GM23338 (cell line): ENCODE results near the gene ADCY6. TPM values are rescaled to one million over a fixed set of nuclear protein-coding genes. Genes with fewer than 3 reads are reported as not detected.

Experiments
- ATAC-seq: fragments of 200-7000 bp; cut with Tn5 transposase; 3 replicates; pipeline ENCODE4 v1.9.1; 2020
- DNase-seq: peaks from one replicate; pipeline ENCODE4 v3.0.0-alpha.2; 2015; ENCODE audit warnings: low spot score
- H2AFZ ChIP-seq: fragments of 200-600 bp; sonication (generic); 2 replicates; pipeline ENCODE4 v1.8.0; 2016; ENCODE audit warnings: antibody characterized with exemption, mild to moderate bottlenecking, moderate library complexity
- H3F3A ChIP-seq: fragments of 200-600 bp; sonication (generic); replicated peaks from 2 replicates; pipeline ENCODE4 v1.8.0; 2017; ENCODE audit warnings: antibody characterized with exemption, mixed run types, low read depth
- H3K27ac ChIP-seq: fragments of 200-600 bp; sonication (generic); 2 replicates; pipeline ENCODE4 v1.6.1; 2016; ENCODE audit warnings: low read depth
- H3K27me3 ChIP-seq: fragments of 200-600 bp; sonication (generic); 2 replicates; pipeline ENCODE4 v1.8.0; 2016; ENCODE audit warnings: mild to moderate bottlenecking, mixed run types, moderate library complexity; ENCODE audit not compliant: insufficient read depth
- H3K36me3 ChIP-seq: fragments of 200-600 bp; sonication (generic); 2 replicates; pipeline ENCODE4 v1.8.0; 2016; ENCODE audit warnings: mild to moderate bottlenecking; ENCODE audit not compliant: insufficient read depth
- H3K4me1 ChIP-seq: fragments of 200-600 bp; sonication (generic); 2 replicates; pipeline ENCODE4 v1.8.0; 2016; ENCODE audit warnings: mild to moderate bottlenecking, moderate library complexity; ENCODE audit not compliant: insufficient read depth
- H3K4me2 ChIP-seq: fragments of 200-600 bp; sonication (generic); 2 replicates; pipeline ENCODE4 v1.7.1; 2017; ENCODE audit warnings: mixed run types
- H3K4me3 ChIP-seq: fragments of 200-600 bp; sonication (generic); 2 replicates; pipeline ENCODE4 v1.6.1; 2016; ENCODE audit warnings: mixed run types
- H3K79me2 ChIP-seq: fragments of 200-600 bp; sonication (generic); replicated peaks from 2 replicates; pipeline ENCODE4 v1.8.0; 2017; ENCODE audit warnings: mild to moderate bottlenecking; ENCODE audit not compliant: insufficient read depth
- H3K9me2 ChIP-seq: fragments of 200-600 bp; sonication (generic); 2 replicates; pipeline ENCODE4 v1.8.0; 2017; ENCODE audit not compliant: insufficient read depth
- H4K20me1 ChIP-seq: fragments of 200-600 bp; sonication (generic); replicated peaks from 2 replicates; pipeline ENCODE4 v1.8.0; 2017; ENCODE audit warnings: mild to moderate bottlenecking; ENCODE audit not compliant: insufficient read depth
- H3K27ac Mint-ChIP-seq: 2 replicates; pipeline ENCODE4 v1.8.0; 2020; ENCODE audit warnings: inconsistent platforms, mild to moderate bottlenecking, moderate library complexity, mixed read lengths
- H3K27me3 Mint-ChIP-seq: 3 replicates; pipeline ENCODE4 v1.8.0; 2022; ENCODE audit warnings: low read depth, mild to moderate bottlenecking, moderate library complexity, mixed read lengths, inconsistent platforms; ENCODE audit not compliant: insufficient read depth, poor library complexity
- H3K36me3 Mint-ChIP-seq: 3 replicates; pipeline ENCODE4 v1.8.0; 2021; ENCODE audit warnings: low read depth, mild to moderate bottlenecking, inconsistent platforms, moderate library complexity, mixed read lengths
- H3K4me1 Mint-ChIP-seq: 3 replicates; pipeline ENCODE4 v1.8.0; 2020; ENCODE audit warnings: mild to moderate bottlenecking, inconsistent platforms, mixed read lengths
- H3K4me3 Mint-ChIP-seq: 3 replicates; pipeline ENCODE4 v1.8.0; 2021; ENCODE audit warnings: moderate library complexity, mild to moderate bottlenecking, inconsistent platforms, mixed read lengths
- H3K9me3 Mint-ChIP-seq: 3 replicates; pipeline ENCODE4 v1.8.0; 2020; ENCODE audit warnings: moderate library complexity, mild to moderate bottlenecking, inconsistent platforms, mixed read lengths
- CREB1 ChIP-seq: fragments of 250-450 bp; sonication (Bioruptor Pico); IDR thresholded peaks from 2 replicates; pipeline ENCODE4 v1.5.0; 2020; ENCODE audit warnings: low read depth, mild to moderate bottlenecking, moderate library complexity
- CTCF ChIP-seq, 2 experiments: fragments of 200-600 bp in 1 of 2; sonication (generic) in 1 of 2; conservative IDR thresholded peaks; 2 replicates each; pipeline versions ENCODE4 v1.5.1 to v1.6.1; 2016 to 2017; ENCODE audit warnings: antibody characterized with exemption in 2 of 2, low read depth in 2 of 2, mild to moderate bottlenecking in 2 of 2, moderate library complexity in 1 of 2
- ETS1 ChIP-seq: IDR thresholded peaks from 2 replicates; pipeline ENCODE4 v1.6.1; 2016; ENCODE audit warnings: antibody characterized with exemption
- EZH2 ChIP-seq: fragments of 200-600 bp; sonication (generic); IDR thresholded peaks from one replicate; pipeline ENCODE4 v1.8.0; 2017; ENCODE audit warnings: antibody characterized with exemption, mild to moderate bottlenecking, low read depth; ENCODE audit not compliant: unreplicated experiment
- EZH2phosphoT487 ChIP-seq: fragments of 200-600 bp; sonication (generic); IDR thresholded peaks from one replicate; pipeline ENCODE4 v1.8.1; 2018; ENCODE audit warnings: antibody characterized with exemption; ENCODE audit not compliant: unreplicated experiment
- JUNB ChIP-seq: IDR thresholded peaks from one replicate; pipeline ENCODE4 v1.6.1; 2016; ENCODE audit warnings: antibody characterized with exemption; ENCODE audit not compliant: unreplicated experiment
- NANOG ChIP-seq: IDR thresholded peaks from 2 replicates; pipeline ENCODE4 v1.6.1; 2016; ENCODE audit warnings: antibody characterized with exemption, borderline replicate concordance
- POLR2AphosphoS5 ChIP-seq: IDR thresholded peaks from 2 replicates; pipeline ENCODE4 v1.6.1; 2016; ENCODE audit warnings: antibody characterized with exemption, low read depth
- STAT1 ChIP-seq: IDR thresholded peaks from one replicate; pipeline ENCODE4 v1.6.1; 2016; ENCODE audit warnings: antibody characterized with exemption; ENCODE audit not compliant: unreplicated experiment
- ZNF114 ChIP-seq: fragments of 250-450 bp; sonication (Bioruptor Pico); IDR thresholded peaks from 2 replicates; pipeline ENCODE4 v1.5.0; 2020; ENCODE audit warnings: mild to moderate bottlenecking, moderate library complexity
- ZNF331 ChIP-seq: fragments of 250-450 bp; sonication (Bioruptor Pico); IDR thresholded peaks from 2 replicates; pipeline ENCODE4 v1.5.0; 2020; ENCODE audit warnings: low read depth, mild to moderate bottlenecking, moderate library complexity
- polyA plus RNA-seq: library from polyadenylated mRNA; unstranded; fragments of >200 nt; fragmentation: Nextera tagmentation; extraction: Ambion mirVana; gene quantifications from 2 replicates; pipeline ENCODE4 v1.2.1, GENCODE V29; 2016
- total RNA-seq: library from RNA; depleted of rRNA; stranded (reverse); fragments of >200 nt; shearing (Covaris generic); gene quantifications from 2 replicates; pipeline ENCODE4 v1.2.3, GENCODE V29; 2014
- TF ChIP-seq, protein P1 (sequence below): fragments of 250-450 bp; sonication (Bioruptor Pico); IDR thresholded peaks from 2 replicates; pipeline ENCODE4 v1.5.0; 2020; ENCODE audit warnings: mild to moderate bottlenecking, moderate library complexity

Gene ADCY6
- total and polyA plus RNA-seq, 2 experiments from 2014 or later = 1.0 to 16.5 TPM

DNA sequence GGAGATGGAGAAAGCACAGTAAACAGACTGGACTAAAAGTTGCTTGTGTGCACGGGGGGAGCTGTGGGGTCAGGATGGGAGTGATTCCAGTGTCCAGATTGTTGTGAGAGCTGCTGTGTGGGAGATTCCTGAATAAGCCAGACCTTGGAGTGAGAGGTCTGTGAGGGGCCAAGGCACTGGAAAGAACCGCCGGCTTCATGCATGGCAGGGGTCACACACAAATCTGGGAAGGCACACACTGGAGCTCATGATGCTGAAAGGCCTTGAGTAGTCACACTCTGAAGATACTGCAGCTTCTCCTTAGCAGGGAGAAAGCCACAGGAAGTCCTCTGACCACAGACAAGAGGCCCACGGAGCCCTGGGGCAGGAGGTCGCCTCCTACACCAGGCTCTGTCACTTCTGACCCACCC, 23.1 kb downstream of the ADCY6 start (continued):
- no peak for TF ChIP-seq ZNF331 (CRISPR knock-in tag)
- TF ChIP-seq ZNF114 (CRISPR knock-in tag) = no peak
- no peak for TF ChIP-seq NANOG
- TF ChIP-seq EZH2 = no peak
- TF ChIP-seq JUNB = no peak
- TF ChIP-seq POLR2AphosphoS5 = no peak
- TF ChIP-seq ETS1 = no peak

- no peaks in the 10 kb centered on the region; the same call in 2 of the 3 replicates for H3K9me3 Mint-ChIP-seq
- no peak overlapping the region for H2AFZ ChIP-seq
- H3K27ac Mint-ChIP-seq = no peak overlapping the region
- no peak overlapping the region for H3K4me2 ChIP-seq
- peaks cover 7% of the 10 kb centered on the region for H3K27me3 Mint-ChIP-seq
- H3K9me2 ChIP-seq = no peaks in the 10 kb centered on the region
- H3K27me3 ChIP-seq = no peaks in the 10 kb centered on the region
- H3K27ac ChIP-seq = no peak overlapping the region
- H3K4me3 ChIP-seq = no peak overlapping the region
- H3K4me1 ChIP-seq = peaks cover 7% of the 10 kb centered on the region
- H3K36me3 ChIP-seq = no peaks in the 10 kb centered on the region
- no peak for DNase-seq
- H3K79me2 ChIP-seq = no peaks in the 10 kb centered on the region
- no peak for ATAC-seq
- no peaks in the 10 kb centered on the region for H3F3A ChIP-seq
- no peak overlapping the region for H3K4me3 Mint-ChIP-seq
- no peaks in the 10 kb centered on the region; the same call in 2 of the 3 replicates for H3K36me3 Mint-ChIP-seq
- H3K4me1 Mint-ChIP-seq = peaks cover 18% of the 10 kb centered on the region
- H4K20me1 ChIP-seq = no peaks in the 10 kb centered on the region
- no peak for TF ChIP-seq CREB1 (CRISPR knock-in tag)
- TF ChIP-seq POLR2AphosphoS5 = no peak
- no peak for TF ChIP-seq EZH2
- no peak for TF ChIP-seq NANOG
- TF ChIP-seq ETS1 = no peak
- TF ChIP-seq JUNB = no peak
- TF ChIP-seq ZNF331 (CRISPR knock-in tag) = no peak
- TF ChIP-seq ZNF114 (CRISPR knock-in tag) = no peak
- TF ChIP-seq EZH2phosphoT487 = no peak
- TF ChIP-seq, protein P1, sequence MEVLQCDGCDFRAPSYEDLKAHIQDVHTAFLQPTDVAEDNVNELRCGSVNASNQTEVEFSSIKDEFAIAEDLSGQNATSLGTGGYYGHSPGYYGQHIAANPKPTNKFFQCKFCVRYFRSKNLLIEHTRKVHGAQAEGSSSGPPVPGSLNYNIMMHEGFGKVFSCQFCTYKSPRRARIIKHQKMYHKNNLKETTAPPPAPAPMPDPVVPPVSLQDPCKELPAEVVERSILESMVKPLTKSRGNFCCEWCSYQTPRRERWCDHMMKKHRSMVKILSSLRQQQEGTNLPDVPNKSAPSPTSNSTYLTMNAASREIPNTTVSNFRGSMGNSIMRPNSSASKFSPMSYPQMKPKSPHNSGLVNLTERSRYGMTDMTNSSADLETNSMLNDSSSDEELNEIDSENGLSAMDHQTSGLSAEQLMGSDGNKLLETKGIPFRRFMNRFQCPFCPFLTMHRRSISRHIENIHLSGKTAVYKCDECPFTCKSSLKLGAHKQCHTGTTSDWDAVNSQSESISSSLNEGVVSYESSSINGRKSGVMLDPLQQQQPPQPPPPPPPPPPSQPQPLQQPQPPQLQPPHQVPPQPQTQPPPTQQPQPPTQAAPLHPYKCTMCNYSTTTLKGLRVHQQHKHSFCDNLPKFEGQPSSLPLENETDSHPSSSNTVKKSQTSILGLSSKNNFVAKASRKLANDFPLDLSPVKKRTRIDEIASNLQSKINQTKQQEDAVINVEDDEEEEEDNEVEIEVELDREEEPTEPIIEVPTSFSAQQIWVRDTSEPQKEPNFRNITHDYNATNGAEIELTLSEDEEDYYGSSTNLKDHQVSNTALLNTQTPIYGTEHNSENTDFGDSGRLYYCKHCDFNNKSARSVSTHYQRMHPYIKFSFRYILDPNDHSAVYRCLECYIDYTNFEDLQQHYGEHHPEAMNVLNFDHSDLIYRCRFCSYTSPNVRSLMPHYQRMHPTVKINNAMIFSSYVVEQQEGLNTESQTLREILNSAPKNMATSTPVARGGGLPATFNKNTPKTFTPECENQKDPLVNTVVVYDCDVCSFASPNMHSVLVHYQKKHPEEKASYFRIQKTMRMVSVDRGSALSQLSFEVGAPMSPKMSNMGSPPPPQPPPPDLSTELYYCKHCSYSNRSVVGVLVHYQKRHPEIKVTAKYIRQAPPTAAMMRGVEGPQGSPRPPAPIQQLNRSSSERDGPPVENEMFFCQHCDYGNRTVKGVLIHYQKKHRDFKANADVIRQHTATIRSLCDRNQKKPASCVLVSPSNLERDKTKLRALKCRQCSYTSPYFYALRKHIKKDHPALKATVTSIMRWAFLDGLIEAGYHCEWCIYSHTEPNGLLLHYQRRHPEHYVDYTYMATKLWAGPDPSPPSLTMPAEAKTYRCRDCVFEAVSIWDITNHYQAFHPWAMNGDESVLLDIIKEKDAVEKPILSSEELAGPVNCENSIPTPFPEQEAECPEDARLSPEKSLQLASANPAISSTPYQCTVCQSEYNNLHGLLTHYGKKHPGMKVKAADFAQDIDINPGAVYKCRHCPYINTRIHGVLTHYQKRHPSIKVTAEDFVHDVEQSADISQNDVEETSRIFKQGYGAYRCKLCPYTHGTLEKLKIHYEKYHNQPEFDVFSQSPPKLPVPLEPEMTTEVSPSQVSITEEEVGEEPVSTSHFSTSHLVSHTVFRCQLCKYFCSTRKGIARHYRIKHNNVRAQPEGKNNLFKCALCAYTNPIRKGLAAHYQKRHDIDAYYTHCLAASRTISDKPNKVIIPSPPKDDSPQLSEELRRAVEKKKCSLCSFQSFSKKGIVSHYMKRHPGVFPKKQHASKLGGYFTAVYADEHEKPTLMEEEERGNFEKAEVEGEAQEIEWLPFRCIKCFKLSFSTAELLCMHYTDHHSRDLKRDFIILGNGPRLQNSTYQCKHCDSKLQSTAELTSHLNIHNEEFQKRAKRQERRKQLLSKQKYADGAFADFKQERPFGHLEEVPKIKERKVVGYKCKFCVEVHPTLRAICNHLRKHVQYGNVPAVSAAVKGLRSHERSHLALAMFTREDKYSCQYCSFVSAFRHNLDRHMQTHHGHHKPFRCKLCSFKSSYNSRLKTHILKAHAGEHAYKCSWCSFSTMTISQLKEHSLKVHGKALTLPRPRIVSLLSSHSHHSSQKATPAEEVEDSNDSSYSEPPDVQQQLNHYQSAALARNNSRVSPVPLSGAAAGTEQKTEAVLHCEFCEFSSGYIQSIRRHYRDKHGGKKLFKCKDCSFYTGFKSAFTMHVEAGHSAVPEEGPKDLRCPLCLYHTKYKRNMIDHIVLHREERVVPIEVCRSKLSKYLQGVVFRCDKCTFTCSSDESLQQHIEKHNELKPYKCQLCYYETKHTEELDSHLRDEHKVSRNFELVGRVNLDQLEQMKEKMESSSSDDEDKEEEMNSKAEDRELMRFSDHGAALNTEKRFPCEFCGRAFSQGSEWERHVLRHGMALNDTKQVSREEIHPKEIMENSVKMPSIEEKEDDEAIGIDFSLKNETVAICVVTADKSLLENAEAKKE (CRISPR knock-in tag) = no peak
- TF ChIP-seq CTCF (conservative IDR thresholded peaks at IDR 0.05; ENCODE audit: low read depth in 2 of 2) = no peak
- TF ChIP-seq STAT1 = no peak
Measured at GRCh38 chr12:48764521-48764920, 24.4 kb downstream of the ADCY6 start.
